ENCODE data around the gene DPYD.

DNA sequence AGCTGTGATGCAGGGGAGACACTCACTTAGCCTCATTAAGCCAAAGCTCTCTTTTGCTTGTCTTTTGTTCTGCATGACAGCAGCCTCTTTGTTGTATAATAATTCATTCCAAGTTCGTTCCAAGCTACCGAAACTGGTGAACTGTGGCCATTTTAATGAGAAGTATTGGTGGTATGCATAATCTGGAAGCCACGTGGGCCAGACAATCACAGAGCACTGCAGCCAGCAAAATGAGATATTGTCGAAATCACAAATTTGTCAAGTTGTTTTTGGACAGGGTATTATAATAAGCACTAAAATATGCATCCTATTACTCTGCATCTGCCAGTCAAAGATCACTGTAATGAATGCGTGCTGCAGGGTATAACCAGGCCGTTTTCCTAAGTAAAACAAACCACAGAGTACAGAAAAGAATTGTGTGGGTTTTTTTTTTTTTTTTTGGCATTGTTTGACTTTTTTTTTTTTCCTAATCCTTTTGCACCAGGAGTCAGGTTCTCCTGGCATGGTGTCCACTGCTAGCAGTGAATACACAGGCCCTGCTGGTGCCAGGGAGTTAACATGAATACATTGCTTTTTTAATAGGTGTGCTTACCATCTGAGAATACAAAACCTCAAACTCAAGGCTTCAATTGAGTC lies 775.4 kb downstream of the DPYD start:
- TF ChIP-seq, protein P1, sequence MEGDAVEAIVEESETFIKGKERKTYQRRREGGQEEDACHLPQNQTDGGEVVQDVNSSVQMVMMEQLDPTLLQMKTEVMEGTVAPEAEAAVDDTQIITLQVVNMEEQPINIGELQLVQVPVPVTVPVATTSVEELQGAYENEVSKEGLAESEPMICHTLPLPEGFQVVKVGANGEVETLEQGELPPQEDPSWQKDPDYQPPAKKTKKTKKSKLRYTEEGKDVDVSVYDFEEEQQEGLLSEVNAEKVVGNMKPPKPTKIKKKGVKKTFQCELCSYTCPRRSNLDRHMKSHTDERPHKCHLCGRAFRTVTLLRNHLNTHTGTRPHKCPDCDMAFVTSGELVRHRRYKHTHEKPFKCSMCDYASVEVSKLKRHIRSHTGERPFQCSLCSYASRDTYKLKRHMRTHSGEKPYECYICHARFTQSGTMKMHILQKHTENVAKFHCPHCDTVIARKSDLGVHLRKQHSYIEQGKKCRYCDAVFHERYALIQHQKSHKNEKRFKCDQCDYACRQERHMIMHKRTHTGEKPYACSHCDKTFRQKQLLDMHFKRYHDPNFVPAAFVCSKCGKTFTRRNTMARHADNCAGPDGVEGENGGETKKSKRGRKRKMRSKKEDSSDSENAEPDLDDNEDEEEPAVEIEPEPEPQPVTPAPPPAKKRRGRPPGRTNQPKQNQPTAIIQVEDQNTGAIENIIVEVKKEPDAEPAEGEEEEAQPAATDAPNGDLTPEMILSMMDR (IDR thresholded peaks at IDR 0.05; ENCODE audit: low read length): no peak
- no peak for TF ChIP-seq EZH2phosphoT487 (IDR thresholded peaks at IDR 0.05; ENCODE audit: low read length)
- TF ChIP-seq EZH2 (optimal IDR thresholded peaks at IDR 0.05; ENCODE audit: low read depth, low read length): no peak
